K562 (cell line): Measurements from ENCODE around the gene MAPKAPK2. TPM values are rescaled to one million over a fixed set of nuclear protein-coding genes. Genes with fewer than 3 reads are reported as not detected.
A peak's percentile ranks its signal among the peaks of the same experiment; 100 is the strongest.

ENCODE experiments used
- BRD4 ChIP-seq: fragments of 200-600 bp; sonication (generic); IDR thresholded peaks from 2 replicates; pipeline ENCODE4 v1.6.1; 2017; ENCODE audit warnings: inconsistent platforms
- KAT8 ChIP-seq: fragments of 450-650 bp; IDR thresholded peaks from 2 replicates; pipeline ENCODE4 v1.6.1; 2016; ENCODE audit warnings: low read depth, mild to moderate bottlenecking
- KDM2B ChIP-seq: fragments of 250-450 bp; sonication (Bioruptor Pico); IDR thresholded peaks from 2 replicates; pipeline ENCODE4 v1.8.0; 2021; ENCODE audit warnings: mild to moderate bottlenecking, moderate library complexity
- MXI1 ChIP-seq: IDR thresholded peaks from 2 replicates; pipeline ENCODE4 v1.6.1; 2011; ENCODE audit warnings: low read depth, mild to moderate bottlenecking, improper control_type of control experiment, low read length
- NONO ChIP-seq, 2 experiments: fragments of 200-400 bp in 1 of 2; fragments of 450-650 bp in 1 of 2; formaldehyde crosslinking in 1 of 2; IDR thresholded peaks; 2 replicates each; pipeline ENCODE4 v1.6.1; 2017; ENCODE audit warnings: low read depth in 2 of 2, mild to moderate bottlenecking in 2 of 2, moderate library complexity in 2 of 2, low read length in 1 of 2
- POLR3G ChIP-seq: IDR thresholded peaks from 2 replicates; pipeline ENCODE4 v1.6.1; 2011; ENCODE audit not compliant: insufficient read length, insufficient replicate concordance; ENCODE audit errors: extremely low read depth
- RHOXF2B ChIP-seq: fragments of 250-450 bp; sonication (Bioruptor Pico); conservative IDR thresholded peaks from 2 replicates; pipeline ENCODE4 v1.5.1; 2021
- TCFL5 ChIP-seq: fragments of 250-450 bp; sonication (Bioruptor Pico); conservative IDR thresholded peaks from 2 replicates; pipeline ENCODE4 v1.6.1; 2021; ENCODE audit warnings: mild to moderate bottlenecking, moderate library complexity, matching md5 sums
- TEAD2 ChIP-seq: fragments of 450-650 bp; IDR thresholded peaks from 2 replicates; pipeline ENCODE4 v1.6.1; 2016; ENCODE audit warnings: missing genetic modification characterization, control low read depth, missing compliant biosample characterization
- ZNF324 ChIP-seq: fragments of 250-450 bp; sonication (Bioruptor Pico); IDR thresholded peaks from 2 replicates; pipeline ENCODE4 v1.4.0; 2020; ENCODE audit warnings: mild to moderate bottlenecking
- ZNF583 ChIP-seq: fragments of 250-450 bp; sonication (Bioruptor Pico); IDR thresholded peaks from 2 replicates; pipeline ENCODE4 v1.4.0; 2020
- polyA plus RNA-seq, 8 experiments: library from polyadenylated mRNA; depleted of rRNA in 4 of 8; stranded (reverse) in 5 of 8; unstranded in 3 of 8; fragments of >200 nt; fragmentation: Nextera tagmentation in 2 of 8; fragmentation: Illumina TruSeq in 1 of 8; extraction: Ambion mirVana in 2 of 8; extraction: Trizol in 1 of 8; gene quantifications; 2 replicates each; pipeline versions ENCODE4 v1.2.1 to v1.2.3, GENCODE V29; 2011 to 2014; ENCODE audit warnings: inconsistent platforms in 1 of 8, missing spikeins in 1 of 8
- total RNA-seq, 7 experiments: library from RNA; depleted of rRNA in 6 of 7; stranded (reverse); fragments of >200 nt in 6 of 7; fragmentation: Illumina TruSeq in 2 of 7; extraction: Trizol in 2 of 7; gene quantifications; 2 replicates each; pipeline versions ENCODE4 v1.2.1 to v1.2.3, GENCODE V29; 2011 to 2021; ENCODE audit warnings: low replicate concordance in 1 of 7
- TF ChIP-seq, protein P1 (sequence below): fragments of 450-650 bp; IDR thresholded peaks from 2 replicates; pipeline ENCODE4 v1.6.1; 2016; ENCODE audit warnings: low read depth
- TF ChIP-seq, protein P2 (sequence below): sonication (generic); formaldehyde crosslinking; IDR thresholded peaks from 2 replicates; pipeline ENCODE4 v1.8.0; 2022; ENCODE audit warnings: missing genetic modification reagents, mild to moderate bottlenecking, moderate library complexity, borderline replicate concordance
- TF ChIP-seq, protein P3 (sequence below): fragments of 450-650 bp; IDR thresholded peaks from 2 replicates; pipeline ENCODE4 v1.6.1; 2016; ENCODE audit warnings: antibody characterized with exemption
- TF ChIP-seq, protein P4 (sequence below), 2 experiments: fragments of 450-650 bp; IDR thresholded peaks; 2 replicates each; pipeline ENCODE4 v1.6.1; 2018; ENCODE audit warnings: mild to moderate bottlenecking in 2 of 2, low read depth in 1 of 2; ENCODE audit not compliant: partially characterized antibody in 2 of 2

MAPKAPK2 gene
- total and polyA plus RNA-seq, 9 of the 15 experiments (the other 6 are each of a cell fraction or from before 2014, with no cell fraction given): 0.63 to 94.2 (median 52.1) TPM

DNA sequence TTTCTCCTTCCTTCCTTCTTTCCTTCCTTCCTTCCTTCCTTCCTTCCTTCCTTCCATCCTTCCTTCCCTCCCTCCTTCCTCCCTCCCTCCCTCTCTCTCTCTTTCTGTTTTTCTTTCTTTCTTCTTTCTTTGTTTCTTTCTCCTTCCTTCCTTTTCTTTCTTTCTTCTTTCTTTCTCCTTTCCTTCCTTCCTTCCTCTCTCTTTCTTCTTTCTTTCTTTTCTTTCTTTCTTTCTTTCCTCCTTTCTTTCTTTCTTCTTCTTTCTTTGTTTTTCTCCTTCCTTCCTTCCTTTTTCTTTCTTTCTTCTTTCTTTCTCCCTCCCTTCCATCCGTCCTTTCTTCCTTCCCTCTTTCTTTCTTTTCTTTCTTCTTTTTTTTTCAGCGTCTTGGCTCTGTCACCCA lies 67.8 kb downstream of the MAPKAPK2 start (continued):
- TF ChIP-seq, protein P1, sequence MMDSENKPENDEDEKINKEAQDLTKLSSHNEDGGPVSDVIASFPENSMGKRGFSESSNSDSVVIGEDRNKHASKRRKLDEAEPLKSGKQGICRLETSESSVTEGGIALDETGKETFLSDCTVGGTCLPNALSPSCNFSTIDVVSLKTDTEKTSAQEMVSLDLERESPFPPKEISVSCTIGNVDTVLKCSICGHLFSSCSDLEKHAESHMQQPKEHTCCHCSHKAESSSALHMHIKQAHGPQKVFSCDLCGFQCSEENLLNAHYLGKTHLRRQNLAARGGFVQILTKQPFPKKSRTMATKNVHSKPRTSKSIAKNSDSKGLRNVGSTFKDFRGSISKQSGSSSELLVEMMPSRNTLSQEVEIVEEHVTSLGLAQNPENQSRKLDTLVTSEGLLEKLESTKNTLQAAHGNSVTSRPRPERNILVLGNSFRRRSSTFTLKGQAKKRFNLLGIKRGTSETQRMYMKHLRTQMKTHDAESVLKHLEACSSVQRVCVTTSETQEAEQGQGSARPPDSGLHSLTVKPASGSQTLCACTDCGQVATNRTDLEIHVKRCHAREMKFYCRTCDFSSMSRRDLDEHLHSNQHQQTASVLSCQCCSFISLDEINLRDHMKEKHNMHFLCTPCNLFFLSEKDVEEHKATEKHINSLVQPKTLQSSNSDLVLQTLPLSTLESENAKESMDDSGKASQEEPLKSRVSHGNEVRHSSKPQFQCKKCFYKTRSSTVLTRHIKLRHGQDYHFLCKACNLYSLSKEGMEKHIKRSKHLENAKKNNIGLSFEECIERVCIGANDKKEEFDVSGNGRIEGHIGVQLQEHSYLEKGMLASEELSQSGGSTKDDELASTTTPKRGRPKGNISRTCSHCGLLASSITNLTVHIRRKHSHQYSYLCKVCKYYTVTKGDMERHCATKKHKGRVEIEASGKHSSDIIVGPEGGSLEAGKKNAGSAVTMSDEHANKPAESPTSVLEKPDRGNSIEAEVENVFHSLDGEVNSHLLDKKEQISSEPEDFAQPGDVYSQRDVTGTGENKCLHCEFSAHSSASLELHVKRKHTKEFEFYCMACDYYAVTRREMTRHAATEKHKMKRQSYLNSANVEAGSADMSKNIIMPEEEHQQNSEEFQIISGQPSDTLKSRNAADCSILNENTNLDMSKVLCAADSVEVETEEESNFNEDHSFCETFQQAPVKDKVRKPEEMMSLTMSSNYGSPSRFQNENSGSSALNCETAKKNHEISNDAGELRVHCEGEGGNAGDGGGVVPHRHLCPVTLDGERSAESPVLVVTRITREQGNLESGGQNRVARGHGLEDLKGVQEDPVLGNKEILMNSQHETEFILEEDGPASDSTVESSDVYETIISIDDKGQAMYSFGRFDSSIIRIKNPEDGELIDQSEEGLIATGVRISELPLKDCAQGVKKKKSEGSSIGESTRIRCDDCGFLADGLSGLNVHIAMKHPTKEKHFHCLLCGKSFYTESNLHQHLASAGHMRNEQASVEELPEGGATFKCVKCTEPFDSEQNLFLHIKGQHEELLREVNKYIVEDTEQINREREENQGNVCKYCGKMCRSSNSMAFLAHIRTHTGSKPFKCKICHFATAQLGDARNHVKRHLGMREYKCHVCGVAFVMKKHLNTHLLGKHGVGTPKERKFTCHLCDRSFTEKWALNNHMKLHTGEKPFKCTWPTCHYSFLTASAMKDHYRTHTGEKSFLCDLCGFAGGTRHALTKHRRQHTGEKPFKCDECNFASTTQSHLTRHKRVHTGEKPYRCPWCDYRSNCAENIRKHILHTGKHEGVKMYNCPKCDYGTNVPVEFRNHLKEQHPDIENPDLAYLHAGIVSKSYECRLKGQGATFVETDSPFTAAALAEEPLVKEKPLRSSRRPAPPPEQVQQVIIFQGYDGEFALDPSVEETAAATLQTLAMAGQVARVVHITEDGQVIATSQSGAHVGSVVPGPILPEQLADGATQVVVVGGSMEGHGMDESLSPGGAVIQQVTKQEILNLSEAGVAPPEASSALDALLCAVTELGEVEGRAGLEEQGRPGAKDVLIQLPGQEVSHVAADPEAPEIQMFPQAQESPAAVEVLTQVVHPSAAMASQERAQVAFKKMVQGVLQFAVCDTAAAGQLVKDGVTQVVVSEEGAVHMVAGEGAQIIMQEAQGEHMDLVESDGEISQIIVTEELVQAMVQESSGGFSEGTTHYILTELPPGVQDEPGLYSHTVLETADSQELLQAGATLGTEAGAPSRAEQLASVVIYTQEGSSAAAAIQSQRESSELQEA: peak; percentile 39; the same call in 1 of the 2 replicates
- TF ChIP-seq ZNF583 (CRISPR knock-in tag): no peak
- TF ChIP-seq KAT8: no peak
- TF ChIP-seq NONO (IDR thresholded peaks at IDR 0.05; ENCODE audit: low read depth in 2 of 2, low read length in 1 of 2): no peak
- TF ChIP-seq, protein P2, sequence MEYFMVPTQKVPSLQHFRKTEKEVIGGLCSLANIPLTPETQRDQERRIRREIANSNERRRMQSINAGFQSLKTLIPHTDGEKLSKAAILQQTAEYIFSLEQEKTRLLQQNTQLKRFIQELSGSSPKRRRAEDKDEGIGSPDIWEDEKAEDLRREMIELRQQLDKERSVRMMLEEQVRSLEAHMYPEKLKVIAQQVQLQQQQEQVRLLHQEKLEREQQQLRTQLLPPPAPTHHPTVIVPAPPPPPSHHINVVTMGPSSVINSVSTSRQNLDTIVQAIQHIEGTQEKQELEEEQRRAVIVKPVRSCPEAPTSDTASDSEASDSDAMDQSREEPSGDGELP (CRISPR knock-in tag): no peak
- TF ChIP-seq, protein P3, sequence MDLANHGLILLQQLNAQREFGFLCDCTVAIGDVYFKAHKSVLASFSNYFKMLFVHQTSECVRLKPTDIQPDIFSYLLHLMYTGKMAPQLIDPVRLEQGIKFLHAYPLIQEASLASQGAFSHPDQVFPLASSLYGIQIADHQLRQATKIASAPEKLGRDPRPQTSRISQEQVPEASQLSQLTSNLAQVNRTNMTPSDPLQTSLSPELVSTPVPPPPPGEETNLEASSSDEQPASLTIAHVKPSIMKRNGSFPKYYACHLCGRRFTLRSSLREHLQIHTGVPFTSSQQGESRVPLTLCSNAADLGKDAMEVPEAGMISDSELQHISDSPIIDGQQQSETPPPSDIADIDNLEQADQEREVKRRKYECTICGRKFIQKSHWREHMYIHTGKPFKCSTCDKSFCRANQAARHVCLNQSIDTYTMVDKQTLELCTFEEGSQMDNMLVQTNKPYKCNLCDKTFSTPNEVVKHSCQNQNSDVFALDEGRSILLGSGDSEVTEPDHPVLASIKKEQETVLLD: 0 out of 2 replicates have a peak, but pooled peaks have one; percentile 32
- TF ChIP-seq MXI1: no peak
- TF ChIP-seq POLR3G: no peak
- no peak for TF ChIP-seq KDM2B (CRISPR knock-in tag)
- no peak for TF ChIP-seq TCFL5 (CRISPR knock-in tag)
- no peak for TF ChIP-seq BRD4
- TF ChIP-seq, protein P4, sequence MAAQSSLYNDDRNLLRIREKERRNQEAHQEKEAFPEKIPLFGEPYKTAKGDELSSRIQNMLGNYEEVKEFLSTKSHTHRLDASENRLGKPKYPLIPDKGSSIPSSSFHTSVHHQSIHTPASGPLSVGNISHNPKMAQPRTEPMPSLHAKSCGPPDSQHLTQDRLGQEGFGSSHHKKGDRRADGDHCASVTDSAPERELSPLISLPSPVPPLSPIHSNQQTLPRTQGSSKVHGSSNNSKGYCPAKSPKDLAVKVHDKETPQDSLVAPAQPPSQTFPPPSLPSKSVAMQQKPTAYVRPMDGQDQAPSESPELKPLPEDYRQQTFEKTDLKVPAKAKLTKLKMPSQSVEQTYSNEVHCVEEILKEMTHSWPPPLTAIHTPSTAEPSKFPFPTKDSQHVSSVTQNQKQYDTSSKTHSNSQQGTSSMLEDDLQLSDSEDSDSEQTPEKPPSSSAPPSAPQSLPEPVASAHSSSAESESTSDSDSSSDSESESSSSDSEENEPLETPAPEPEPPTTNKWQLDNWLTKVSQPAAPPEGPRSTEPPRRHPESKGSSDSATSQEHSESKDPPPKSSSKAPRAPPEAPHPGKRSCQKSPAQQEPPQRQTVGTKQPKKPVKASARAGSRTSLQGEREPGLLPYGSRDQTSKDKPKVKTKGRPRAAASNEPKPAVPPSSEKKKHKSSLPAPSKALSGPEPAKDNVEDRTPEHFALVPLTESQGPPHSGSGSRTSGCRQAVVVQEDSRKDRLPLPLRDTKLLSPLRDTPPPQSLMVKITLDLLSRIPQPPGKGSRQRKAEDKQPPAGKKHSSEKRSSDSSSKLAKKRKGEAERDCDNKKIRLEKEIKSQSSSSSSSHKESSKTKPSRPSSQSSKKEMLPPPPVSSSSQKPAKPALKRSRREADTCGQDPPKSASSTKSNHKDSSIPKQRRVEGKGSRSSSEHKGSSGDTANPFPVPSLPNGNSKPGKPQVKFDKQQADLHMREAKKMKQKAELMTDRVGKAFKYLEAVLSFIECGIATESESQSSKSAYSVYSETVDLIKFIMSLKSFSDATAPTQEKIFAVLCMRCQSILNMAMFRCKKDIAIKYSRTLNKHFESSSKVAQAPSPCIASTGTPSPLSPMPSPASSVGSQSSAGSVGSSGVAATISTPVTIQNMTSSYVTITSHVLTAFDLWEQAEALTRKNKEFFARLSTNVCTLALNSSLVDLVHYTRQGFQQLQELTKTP (IDR thresholded peaks at IDR 0.05; ENCODE audit: low read depth in 1 of 2, partially characterized antibody in 2 of 2): no peak
- no peak for TF ChIP-seq RHOXF2B
- TF ChIP-seq ZNF324: no peak
- TF ChIP-seq TEAD2 (tag): no peak
